Aortic smooth muscle cell (primary cell): ENCODE data around the gene LMNTD1. TPM values are rescaled to one million over a fixed set of nuclear protein-coding genes. Genes with fewer than 3 reads are reported as not detected.

ENCODE experiments used
- total RNA-seq: library from RNA; depleted of rRNA; stranded (reverse); fragments of >200 nt; gene quantifications from 2 replicates; pipeline ENCODE4 v1.2.3, GENCODE V29; 2014

The LMNTD1 gene, protein sequence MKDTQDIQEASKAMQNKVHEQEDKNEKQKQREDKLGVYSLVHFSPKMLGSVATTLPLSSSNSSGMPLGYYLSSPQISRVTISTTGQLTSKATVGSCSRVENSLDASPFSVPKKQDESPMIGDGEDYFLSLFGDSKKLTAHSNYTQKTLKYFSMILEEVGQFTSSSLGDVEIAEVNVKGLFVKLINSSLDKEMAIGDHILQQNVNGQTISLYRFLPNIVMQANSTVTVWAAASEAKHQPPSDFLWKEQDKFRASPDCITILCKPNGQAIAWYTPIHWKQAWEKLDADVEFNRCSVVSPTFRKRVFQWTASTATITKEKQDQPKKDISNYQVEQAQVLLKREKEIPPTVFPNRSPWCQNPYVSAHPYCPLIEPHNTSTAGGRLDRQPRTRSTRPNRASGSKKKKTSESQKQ
- total RNA-seq: 0.26 TPM in 1 of 2 replicates, not detected in the other

GRCh38 chr12:25553098-25553497, at the start of gene LMNTD1:
TSS of gene LMNTD1 (minus strand) at chr12:25553283. CDS start at chr12:25552959, 324 bp downstream.

